HPDE6-E6E7 (cell line): ENCODE results near the gene PDCD5.
"Not testable (repeated sequence)": the region's sequence is repeated elsewhere in the genome, so short reads cannot be mapped to it uniquely, and the experiment has no call there.

ENCODE experiments used
- DNase-seq: peaks from one replicate; pipeline ENCODE4 v3.0.0; 2011; ENCODE audit warnings: missing footprints; ENCODE audit errors: extremely low spot score

Gene PDCD5

DNA sequence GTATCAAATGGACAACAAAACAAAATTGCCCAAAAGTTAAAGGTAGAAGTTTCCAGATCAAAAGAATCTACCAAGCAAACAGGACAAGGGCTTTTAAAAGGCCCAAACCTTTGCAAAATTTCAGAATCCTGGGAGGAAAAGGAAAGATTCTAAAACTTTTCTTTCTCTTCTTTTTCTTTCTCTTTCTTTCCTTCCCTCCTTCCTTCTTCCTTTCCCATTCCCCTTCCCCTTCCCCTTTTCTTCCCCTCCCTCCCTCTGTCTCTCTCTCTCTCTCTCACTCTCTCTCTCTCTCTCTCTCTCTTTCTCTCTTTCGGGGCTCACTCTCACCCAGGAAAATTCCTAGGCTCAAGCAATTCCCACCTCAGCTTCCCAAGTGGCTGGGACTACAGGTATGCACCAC is 4.2 kb upstream of the PDCD5 start:
- DNase-seq: no peak

DNA sequence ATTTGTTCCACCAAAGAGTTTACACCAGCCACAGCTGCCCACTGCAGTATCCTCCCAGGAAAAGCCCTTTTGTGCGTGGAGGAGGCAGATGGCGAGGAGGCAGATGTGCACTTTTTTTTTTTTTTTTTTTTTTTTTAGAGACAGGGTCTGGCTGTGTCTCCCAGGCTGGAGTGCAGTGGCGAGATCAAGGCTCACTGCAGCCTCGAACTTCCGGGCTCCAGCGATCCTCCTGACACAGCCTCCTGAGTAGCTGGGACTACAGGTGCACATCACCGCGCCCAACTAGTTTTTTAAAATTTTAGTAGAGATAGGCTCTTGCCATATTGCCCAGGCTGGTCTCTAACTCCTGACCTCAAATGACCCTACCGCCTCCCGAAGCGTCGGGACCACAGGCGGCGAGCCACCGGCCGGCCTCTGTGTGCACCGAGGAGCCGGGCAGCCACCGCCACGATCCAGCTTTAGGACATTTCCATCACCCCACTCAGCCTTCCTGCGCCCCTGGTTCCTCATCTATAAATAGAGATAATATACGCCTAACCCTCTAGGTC is 563 bp upstream of the PDCD5 start:
- DNase-seq: no peak

DNA sequence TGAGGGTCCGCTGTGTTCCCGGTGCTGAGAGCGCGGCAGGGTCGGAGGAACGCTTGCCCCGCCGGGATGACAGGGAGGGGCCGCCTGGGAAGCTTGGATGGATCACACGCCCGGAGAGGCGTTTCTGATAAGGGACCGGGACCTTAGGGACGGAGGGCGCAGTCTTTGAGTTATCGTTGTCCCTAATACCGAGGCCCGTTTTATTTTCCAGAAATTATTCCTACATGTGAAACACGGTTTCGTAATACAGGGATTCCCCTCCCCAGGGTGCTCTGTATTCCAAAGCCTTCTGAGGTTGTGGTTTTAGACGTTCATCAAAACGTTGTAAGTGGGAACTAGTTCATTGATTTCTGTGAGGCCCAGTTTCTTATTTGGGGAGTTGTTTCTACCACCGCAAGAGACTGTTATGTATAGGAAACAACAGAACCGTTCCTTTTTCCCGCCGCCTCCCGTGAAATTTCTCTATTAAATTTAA is 752 bp downstream of the PDCD5 start:
- DNase-seq: peak; percentile 21

GRCh38 chr19:32587747-32588504 is 6.9 kb downstream of the PDCD5 start:
- not testable (repeated sequence) for DNase-seq

GRCh38 chr19:32594021-32594420 is 13.0 kb downstream of the PDCD5 start:
- no peak for DNase-seq

DNA sequence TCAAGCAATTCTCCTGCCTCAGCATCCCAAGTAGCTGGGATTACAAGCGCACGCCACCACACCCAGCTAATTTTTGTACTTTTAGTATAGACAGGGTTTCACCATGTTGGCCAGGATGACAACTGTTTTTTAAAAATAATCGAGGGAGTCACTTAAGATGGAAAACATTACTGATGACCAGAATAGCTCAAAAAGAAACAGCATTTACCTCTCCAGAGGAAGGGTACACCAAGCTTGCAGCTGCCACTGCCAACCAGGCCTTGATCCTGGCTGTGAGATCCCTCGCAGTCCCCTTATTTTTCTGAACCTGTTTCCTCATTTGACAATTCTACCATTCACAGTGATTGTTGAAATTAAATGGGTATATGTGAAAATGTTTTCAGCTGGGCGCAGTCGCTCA is 14.5 kb downstream of the PDCD5 start:
- DNase-seq: no peak

- DNase-seq: no peak
These were observed 17.0 kb downstream of the PDCD5 start for GRCh38 chr19:32598022-32598421.

DNA sequence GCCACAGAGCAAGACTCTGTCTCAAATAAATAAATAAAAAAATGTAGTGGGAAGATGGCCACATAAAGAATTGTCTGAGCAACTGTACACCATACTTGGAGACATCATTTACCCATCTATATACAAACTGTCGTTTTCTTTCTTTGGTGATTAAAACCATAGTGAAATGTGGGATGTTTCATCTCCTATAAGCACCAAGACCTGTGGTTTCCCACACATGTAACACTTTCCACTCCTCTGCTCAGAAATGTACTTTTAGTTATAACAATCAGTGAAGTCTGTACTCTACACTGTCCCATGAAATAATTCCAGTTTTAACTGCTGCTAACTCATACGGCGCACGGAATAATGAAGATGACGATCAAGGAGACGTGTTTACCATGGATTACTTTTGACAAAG is 18.3 kb downstream of the PDCD5 start:
- no peak for DNase-seq

GRCh38 chr19:32599736-32600157 is 18.8 kb downstream of the PDCD5 start:
- peak; percentile 23 for DNase-seq

- DNase-seq: no peak
These were observed 23.0 kb downstream of the PDCD5 start for GRCh38 chr19:32603961-32604360.

- no peak for DNase-seq
These were observed 24.6 kb downstream of the PDCD5 start for GRCh38 chr19:32605544-32605943.

GRCh38 chr19:32606289-32606688 is 25.3 kb downstream of the PDCD5 start:
- no peak for DNase-seq

DNA sequence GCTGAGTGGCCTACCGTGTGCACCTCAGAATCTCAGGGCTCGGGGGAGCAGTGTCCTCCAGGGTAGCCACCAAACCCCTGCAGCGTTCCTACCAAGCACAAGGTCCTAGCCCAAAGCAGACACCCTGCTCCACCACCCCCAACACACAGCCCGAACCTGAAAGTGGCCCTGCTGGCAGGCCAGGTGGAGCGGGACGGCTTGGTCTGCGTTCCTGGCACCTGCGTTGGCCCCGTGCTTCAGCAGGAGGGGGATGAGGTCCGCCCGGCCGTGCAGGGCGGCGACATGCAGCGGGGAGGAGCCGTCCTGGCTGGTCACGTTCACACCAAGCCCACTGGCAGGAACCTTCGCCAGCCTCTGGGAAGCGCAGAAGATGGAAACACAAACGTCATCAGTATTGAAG is 26.5 kb downstream of the PDCD5 start:
- no peak for DNase-seq

DNA sequence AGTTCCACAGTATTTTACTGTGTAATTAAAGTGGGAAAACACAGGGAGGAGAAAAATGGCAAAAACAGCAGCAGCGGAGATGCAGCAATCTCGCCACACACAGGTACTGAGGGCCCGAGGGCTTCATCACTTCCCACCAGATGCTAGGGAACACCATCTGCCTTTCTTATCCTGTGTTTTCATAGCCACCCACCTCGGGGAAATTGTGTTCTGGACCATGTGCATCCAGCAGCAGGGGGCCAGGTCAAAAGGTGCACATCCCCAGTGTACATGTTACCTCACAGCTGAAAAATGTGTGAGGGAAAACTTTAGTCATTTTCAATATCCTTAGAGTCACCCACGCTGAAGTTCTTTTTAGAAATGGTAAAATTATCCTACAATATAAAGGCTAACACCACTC is 30.2 kb downstream of the PDCD5 start:
- DNase-seq: no peak

DNA sequence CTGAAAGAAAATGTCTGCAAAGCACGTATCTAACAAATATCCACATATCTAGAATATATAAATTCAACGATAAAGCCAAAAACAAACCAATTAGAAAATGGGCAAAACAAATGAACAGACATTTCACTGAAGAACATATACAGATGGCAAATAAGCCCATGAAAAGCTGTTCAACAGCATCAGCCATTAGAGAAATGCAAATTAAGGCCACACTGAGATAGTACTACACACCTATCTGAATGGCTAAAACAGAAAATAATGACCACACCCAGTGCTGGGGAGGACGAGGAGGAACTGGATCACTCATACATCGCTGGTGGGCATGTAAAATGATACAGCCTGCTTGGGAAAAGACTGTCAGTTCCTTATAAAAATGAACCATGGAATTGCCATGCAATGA is 32.0 kb downstream of the PDCD5 start:
- DNase-seq: no peak

- DNase-seq: no peak
These were observed 33.9 kb downstream of the PDCD5 start for GRCh38 chr19:32614916-32615315.

GRCh38 chr19:32615569-32615968 is 34.6 kb downstream of the PDCD5 start:
- DNase-seq: no peak

DNA sequence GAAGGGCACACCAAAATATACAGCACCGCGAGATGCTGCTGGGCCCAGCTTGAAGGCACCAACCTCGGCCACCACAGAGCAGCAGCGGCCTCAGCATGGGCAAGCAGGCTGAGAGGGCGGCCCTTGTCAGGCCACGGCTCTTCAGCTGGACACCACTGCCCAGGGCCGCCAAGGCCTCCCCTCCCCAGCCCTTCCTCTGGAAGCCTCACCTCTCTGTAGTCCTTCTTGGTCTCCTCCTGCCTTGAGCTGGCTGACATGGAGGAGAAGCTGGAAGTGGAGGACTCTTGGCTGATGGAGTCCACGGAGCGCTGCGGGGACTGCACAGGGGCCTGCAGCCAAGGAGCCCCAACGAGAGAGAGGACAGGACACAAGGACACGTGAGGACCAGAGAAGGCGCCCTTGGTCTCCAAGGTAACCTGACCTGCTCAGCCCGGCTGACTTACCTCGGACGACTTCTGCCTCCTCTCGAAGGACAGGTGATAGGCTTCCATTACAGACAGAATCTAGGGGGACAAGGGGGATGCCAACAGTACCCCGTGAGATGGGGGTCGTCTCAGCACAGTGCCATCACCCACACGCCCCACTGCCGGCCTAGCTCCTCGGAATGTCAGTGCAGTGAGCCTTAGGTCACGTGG is 38.2 kb downstream of the PDCD5 start:
- DNase-seq: no peak

DNA sequence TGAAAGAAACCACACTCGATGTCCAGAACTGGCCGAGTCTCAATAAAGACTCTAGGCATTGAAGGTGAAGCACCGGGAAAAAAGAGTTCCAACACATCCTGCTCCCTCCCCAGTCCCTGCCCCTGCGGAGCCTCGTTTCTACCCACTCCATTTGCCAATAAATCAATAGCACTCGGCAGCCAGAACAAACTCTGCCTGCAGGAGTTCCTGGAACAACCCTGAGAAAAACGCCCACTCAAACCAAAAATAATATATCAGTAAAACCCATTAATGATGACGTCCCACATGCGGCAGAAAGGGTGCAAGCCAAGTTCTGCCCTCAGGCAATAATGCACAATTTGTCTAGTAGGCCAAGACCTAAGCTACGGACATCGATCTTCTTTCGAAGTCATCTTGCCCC is 41.0 kb downstream of the PDCD5 start:
- DNase-seq: no peak

DNA sequence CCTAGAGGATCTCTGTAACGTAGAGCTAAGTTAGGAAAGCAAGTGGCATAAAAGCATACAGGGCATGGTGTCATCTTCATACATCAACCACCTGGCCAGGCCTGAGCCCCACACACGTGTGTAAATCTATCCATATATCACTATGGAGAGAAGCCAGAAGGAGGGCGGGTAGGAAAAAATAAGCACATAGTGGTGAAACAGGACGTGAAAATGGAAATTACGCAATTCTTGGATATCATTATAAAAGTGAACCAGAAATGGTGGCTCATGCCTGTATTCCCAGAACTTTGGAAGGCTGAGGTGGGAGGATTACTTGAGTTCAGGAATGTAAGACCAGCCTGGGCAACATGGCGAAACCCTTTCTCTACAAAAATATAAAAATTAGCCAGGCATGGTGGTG is 43.4 kb downstream of the PDCD5 start:
- DNase-seq: no peak

- DNase-seq: no peak
These were observed 46.0 kb downstream of the PDCD5 start for GRCh38 chr19:32626969-32627368.

DNA sequence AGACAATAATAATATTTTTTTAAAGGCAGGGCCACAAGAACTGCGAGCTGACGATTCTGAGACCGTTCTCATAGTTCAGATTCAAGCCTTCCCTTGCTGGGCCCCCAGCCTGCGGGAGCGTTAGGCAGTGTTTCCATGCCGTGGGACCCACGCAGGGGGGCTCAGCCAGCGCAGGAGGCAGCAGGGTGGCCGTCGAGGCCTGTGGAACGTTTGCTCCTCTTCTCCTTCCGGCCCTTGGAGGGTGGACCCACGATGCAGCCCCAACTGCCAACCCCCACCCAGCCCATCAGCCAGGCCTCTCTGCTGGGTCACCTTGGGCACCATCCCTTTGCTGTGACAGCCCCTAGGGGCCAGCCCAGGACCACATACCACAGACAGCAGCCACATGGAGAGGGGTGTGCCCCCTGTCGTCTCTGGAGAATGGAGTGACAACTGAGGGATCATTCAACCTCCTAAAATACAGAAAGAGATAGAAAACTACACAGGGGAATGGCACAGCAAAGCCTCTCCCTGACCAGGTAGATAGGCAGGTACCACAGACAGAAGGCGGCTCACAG is 46.8 kb downstream of the PDCD5 start:
- DNase-seq: no peak

DNA sequence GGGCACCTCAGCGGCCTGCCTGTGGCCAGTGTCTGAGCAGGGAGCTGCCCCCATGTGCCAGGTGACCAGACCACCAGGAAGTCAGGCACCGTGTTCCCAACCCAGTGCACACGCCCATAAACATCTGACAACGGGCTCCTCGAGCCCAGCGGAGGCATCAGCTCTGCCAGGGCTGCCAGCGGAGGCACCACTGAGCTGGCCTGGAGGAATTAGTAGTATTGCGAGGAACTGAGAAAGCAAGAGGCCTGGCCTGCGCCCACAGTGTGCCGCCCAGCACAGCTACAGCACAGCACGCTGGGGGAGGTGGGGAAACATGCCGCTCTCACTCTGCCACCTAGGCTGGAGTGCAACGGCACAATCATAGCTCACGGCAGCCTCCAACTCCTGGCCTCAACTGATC is 49.3 kb downstream of the PDCD5 start:
- DNase-seq: no peak
